ENCODE data around the gene DNAJC17.

Gene DNAJC17

DNA sequence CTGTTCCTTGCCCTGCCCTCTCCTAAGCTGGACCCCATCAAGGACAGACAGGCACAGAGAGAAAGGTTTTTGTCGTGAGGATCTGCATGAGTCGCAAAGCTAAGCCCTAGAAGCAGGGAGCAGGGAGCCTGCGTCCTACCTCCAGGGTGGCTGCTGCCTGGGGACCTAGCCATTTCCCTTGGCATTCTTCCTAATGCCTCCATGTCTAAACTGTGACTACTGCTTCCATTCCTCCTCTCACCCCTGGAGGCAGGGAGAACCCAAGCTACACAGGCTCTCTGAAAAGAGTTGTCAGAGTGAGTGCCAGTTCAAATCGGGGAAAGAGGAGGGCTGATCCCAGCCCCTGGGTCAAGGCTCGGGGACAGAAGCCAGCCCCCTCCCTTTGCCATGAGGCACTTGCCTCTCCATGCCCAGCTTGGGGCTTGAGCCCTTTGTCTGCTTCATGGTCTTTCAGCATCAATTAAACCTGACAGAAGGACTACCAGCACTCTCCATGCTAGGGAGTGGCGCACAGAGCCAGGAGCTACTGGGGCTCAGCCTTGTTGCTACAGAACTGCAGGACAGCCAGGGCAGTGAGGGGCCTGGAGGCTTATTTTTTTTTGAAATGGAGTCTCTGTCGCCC is 41.0 kb downstream of the DNAJC17 start:
- DNase-seq: no peak
- no peak for ATAC-seq

GRCh38 chr15:40764629-40765103 is 42.6 kb downstream of the DNAJC17 start:
- no peak for ATAC-seq

GRCh38 chr15:40763801-40764628 is 43.3 kb downstream of the DNAJC17 start, which contains the start of gene GCHFR:
Gene GCHFR (plus strand): TSS chr15:40764068. CDS start chr15:40764181, 113 bp downstream.
- DNase-seq (peak; percentile 77), ATAC-seq (peak; percentile 59)

More at GRCh38 chr15:40764629-40765103, 42.6 kb downstream of the DNAJC17 start:
- DNase-seq: no peak

DNA sequence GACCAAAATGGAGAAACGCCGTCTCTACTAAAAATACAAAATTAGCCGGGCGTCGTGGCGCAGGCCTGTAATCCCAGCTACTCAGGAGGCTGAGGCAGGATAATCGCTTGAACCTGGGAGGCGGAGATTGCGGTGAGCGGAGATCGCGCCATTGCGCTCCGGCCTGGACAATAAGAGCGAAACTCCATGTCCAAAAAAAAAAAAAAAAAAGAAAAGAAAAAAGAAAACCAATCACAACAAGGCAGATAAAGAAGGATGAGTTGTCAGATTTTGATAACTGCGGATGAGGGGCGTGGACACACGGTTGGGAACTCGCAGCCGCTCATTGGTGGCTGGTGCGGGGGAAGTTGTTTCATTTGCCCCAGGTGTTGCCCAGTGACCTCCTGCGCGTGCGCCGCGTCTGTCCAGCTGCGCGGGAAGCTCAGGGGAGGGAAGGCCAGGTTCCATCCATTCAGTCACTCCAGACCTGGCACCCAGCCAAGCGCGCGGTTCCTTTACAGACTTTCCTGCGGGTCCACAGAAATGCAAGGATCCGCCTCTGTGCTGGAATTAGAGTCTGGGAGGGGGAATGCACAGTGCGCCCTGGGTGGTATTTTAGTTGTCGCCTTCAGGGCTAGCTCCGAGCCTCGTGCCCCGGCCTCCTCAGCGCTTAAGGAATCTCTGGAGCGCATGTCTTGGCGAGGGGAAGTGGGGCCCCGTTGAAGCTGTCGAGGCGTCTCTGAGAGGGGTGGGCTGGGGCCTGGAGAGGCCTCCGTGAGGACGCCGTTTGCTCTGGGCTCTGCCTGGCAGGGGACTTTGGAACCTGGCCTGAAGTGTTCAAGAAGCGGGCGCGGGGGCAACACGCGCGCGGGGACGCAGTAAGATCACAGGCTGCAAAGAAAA is 44.1 kb downstream of the DNAJC17 start:
- DNase-seq (peak; percentile 46), ATAC-seq (no peak)

DNA sequence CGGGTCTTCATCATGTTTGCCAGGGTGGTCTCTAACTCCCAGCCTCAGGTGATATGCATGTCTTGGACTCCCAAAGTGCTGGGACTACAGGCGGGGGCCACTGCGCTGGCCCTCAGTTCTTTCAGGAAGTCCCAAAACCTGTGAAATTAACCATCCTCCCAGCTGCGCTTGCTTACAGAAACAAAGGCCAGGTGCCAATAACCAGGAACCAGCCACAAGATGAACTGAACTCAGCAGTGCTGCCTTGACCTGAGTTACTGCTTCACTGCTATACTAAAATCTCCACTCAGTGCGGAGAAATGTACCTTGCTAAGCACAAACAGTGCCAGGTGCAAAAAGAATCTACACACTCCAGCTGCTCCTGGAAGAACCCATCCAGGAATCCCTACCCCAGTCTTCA is 47.3 kb downstream of the DNAJC17 start:
- no peak for ATAC-seq
- DNase-seq: no peak

DNA sequence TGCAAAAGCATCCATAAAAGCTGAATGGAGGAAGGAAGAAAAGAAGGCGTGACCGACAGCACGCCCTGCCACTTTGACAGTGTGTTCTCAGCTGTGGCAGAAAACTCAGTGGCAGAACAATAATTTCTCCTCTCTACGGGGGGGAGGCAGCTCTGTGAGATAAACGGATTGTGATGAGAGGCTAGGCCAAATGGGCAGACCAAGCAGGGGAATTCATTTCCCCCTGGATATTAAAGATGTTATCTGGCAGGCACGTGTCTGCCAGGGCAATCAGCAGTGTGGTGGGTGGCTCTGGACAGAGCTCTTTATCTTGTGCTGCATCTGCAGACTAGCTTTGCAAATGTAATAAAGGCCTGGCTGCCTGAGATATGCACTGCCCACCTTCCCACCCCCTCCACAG is 50.3 kb downstream of the DNAJC17 start:
- no peak for ATAC-seq
- no peak for DNase-seq

DNA sequence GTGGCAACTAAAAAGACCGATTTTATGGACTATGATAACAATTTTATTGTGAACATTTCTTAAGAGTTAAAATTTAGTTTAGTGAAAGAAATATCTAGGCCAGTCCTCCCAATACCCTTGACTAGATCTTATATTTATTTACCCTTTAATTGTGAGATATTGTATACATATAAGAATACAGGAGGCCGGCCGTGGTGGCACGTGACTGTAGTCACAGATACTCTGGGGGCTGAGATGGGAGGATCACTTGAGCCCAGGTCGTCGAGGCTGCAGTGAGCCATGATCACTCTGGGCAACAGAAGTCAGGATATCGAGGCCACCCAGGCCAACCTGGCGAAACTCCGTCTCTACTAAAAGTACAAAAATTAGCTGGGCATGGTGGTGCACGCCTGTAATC is 51.5 kb downstream of the DNAJC17 start:
- DNase-seq (peak; percentile 39), ATAC-seq (no peak)

DNA sequence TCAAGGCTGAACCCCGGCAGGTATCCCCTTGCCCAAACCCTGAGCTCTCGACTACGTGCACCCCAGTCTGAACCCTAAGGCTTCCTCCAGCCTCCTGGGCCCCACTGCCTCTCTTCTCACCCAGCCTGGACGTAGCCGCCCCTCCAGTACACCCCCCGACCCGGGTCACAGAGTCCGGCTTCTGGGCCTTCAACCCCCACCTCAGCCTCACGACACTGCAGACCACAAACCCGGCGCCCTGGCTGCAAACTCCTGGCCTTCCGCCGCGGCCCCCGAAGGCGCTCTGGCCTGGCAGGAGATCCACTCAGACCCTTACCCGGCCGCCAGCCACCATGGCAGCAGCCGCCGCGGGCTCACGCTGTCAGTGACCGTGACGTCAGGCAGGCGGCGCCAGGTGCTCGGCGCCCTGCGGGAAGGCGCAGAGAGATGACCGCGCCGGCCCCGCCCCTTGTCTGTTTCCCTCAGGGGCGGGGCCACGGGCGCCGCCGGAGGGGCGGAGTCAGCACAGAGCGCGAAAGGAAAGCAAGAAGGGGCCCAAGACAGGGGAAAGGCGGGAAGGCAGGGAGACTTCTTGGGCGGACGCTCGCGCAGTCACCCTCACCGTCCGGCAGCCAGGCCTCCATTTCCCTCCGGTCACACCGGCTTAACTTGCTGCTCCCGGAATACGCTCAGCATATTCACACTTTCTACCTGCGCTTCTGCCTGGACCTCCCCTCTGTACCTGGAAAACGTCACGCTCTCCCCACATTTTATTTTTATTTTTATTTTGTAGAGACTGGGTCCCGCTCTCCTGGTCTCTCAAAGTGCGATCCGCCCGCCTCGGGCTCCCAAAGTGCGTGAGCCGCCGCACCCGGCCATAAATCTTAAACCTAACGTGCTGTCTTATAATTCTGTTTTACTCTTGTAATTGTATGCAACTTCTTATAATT is 52.1 kb downstream of the DNAJC17 start, which contains the start of gene RMDN3:
Gene RMDN3 (minus strand): TSS at position 372 of the 929 bp plus-strand sequence. CDS start 471 bp downstream, outside the sequence.
- DNase-seq (peak; percentile 96), ATAC-seq (peak; percentile 94)

- DNase-seq: peak; percentile 29
- peak; percentile 4 for ATAC-seq
Observed at GRCh38 chr15:40754574-40754882, 52.7 kb downstream of the DNAJC17 start.

- no peak for ATAC-seq
Observed at GRCh38 chr15:40751745-40752144, 55.5 kb downstream of the DNAJC17 start.

GRCh38 chr15:40750885-40751284 is 56.4 kb downstream of the DNAJC17 start:
- ATAC-seq: no peak
- no peak for DNase-seq

More at GRCh38 chr15:40751745-40752144, 55.5 kb downstream of the DNAJC17 start:
- no peak for DNase-seq

DNA sequence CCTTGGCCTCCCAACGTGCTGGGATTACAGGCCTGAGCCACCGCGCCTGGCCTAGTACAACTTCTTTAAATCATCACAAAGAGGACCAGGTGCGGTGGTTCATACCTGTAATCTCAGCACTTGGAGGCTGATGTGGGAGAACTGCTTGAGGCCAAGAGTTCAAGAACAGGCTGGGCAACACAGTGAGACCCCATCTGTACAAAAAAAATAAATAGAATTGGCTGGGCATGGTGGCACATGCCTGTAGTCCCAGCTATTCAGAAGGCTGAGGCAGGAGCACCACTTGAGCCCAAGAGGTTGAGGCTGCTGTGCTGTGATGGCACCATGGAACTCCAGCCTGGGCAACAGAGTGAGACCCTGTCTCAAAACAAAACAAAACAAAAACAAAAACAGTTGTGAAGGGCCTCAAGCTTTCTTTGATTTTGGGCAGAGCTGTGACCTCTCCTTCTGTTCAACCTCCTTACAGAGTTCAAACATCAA is 58.1 kb downstream of the DNAJC17 start:
- ATAC-seq (no peak), DNase-seq (no peak)

DNA sequence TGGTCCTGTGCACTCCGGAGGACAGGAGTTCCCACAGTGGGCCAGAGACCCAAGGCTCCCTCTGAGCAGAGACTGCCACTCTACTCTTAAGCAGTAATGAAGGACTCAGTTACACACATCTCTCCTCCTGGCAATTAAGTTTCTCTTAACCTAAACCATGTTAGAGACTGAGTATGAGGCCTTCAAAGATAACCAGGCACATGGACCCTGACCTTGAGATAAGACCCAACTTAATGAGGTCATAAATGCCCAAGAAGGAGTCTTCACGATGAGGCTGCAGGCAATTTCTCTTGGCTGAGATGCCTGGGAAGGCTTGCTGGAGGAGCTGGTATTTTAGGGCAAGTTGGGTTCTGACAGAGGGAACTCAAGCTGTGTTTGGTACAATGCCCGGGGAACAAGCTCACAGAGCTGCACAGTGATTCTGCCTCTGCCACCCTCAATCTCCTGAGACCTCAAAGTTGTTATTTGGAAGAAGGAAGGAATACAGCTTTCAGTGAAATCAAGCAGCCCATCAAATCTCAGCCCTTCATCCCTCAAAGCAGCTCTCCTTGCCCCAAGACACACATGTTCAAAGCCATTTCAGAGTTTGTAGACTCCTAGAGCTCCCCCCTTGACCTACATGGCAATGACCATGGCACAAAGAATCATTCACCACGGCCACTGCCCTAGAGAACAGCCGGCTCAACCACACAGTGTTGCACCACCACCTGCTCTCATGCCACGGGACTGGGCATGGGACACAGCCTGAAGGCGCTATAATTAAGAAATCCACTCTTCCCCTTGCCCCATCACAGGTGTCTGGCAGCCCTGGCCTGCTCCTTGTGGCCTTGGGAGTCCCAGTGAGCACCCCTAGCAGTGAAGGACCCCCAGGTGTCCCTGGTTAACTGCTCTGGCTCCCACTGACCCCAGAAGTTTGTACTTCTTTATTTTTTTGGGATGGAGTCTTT is 59.3 kb downstream of the DNAJC17 start:
- DNase-seq (no peak), ATAC-seq (no peak)

DNA sequence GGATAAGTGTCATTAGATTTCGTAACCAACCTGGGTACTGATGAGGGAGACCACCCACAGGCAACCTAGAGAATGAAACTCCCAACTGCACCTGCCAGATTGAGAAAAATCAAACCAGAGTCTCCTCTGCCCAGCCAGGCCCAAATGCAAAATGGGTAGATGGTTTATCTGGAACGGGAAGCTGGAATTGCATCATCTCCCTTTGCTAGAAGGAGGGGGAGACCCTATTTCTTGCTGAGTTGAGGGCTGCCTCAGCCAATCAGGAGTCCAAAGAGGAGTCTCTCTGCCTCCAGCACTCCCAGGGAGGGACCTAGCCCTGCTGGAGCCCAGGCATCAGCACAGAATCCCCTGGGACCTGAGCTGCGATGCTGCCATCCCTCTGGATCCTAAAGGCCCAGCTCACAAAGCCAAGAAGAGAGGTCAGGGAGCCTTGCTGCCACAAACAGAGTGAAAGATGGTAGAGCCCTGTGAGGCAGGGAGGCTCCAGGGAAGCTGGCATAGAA is 60.3 kb downstream of the DNAJC17 start:
- DNase-seq: no peak
- ATAC-seq: no peak

DNA sequence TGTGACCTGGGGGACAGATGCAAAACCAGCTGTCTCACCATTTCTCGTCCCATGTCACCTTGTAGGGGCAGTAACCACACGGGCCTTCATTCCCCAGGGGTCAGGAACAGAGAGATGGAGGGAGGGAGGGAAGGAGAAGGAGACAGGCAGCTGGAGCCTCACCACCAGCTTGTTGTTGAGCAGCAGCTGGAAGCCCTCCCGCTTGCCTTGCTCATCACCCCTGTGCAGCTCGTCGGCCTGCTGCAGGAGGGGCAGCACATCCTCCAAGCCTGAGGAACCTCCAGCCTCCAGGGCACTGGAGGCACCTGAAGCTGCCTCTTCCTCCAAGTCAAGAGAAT is 62.5 kb downstream of the DNAJC17 start:
- ATAC-seq (no peak), DNase-seq (no peak)

DNA sequence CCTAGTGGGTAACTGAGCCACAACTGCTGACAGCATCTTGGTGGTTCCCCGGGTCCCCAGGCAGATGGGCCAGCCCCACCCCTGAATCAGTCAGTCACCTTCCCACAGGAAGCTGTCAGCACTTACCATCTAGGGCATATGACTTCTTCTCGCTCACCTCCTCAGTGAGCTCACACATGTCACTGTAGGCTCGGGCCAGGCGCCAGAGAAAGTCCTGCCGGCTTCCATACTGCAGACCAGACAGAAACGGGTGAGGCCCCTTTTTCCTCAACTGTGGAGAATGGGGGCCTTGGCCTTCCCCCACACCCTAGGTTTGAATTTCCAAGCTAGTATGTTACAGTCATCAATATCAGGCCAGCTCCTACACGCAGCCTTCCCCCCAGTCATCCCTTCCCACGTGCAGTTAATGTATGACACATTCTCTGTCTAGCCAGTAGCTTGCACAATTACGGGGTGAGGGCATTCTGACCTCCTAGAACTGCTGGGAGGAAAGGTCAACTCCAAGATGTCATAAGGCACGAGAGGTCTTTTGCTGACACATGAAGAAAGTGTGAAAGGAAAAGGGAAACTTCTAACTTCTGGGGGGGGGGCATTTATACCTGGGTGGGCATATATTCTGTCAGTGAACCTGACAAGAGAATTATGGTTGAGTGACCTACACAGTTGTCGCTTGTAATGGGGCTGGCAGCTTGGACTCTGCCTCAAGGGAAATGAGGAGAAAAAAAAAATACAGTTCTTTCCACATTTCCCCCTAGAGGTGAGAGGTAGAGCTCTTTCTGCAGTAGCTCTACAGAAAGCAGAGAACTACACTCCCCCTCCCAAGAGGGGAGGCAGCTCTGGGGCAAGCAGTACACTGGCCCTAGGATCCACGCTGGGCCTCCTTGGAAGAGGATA is 63.1 kb downstream of the DNAJC17 start:
- ATAC-seq (peak; percentile 93), DNase-seq (peak; percentile 69)

DNA sequence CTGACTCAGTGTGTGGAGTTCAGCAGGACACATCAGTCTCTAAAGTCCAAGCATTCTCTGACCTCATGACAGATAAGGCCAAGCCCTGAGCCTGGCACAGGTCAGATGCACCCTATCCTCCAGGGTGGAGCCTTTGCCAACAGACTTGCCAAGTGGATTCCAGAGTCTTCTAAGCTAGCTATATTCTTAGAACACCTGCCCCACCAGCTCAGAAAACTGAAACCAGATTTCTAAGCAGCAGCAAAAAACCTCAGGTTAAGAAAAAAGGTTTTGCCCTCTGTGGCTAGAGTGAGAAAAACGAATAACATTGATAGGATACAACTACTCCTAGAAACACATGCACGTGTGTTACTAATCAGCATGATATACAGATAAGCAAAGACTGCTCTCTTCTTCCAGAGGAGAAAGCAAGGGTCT is 63.8 kb downstream of the DNAJC17 start:
- DNase-seq (no peak), ATAC-seq (peak; percentile 2)

- ATAC-seq: no peak
- DNase-seq: no peak
Observed at GRCh38 chr15:40739854-40740253, 67.4 kb downstream of the DNAJC17 start.

DNA sequence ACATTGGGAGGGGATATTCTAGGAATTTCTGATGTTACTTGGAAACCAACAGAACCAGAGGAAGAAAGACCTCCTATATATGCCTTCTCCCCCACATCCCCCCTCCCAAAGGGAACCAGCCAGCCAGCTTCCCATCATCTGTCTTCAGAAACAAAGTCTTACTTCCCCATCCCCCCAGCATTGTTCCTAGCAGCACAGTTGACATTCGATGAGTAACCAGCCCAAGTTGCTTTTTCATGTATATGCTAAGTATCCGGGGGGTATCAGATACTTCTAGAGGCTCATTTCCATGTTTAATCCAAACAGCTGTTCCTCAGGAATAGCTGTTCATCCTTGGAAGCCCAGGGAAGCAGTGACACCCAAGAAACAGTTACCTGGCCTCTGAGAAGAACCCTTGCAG is 68.2 kb downstream of the DNAJC17 start:
- no peak for ATAC-seq

More for the DNA sequence above, 68.2 kb downstream of the DNAJC17 start:
- DNase-seq: no peak

Data from stimulated activated naive CD8-positive, alpha-beta T cell treated with anti-CD3 and anti-CD28 coated beads, Interleukin-15, Interleukin-2, amounts not matched to agents 100 U/mL and 50 U/mL, for 24 hours (primary cell).